Astrocyte of the cerebellum (primary cell): ENCODE results near the gene USH1G.

Source experiments
- DNase-seq: peaks from one replicate; pipeline ENCODE4 v3.0.0-alpha.2; 2011; ENCODE audit warnings: low read depth
- H3K4me3 ChIP-seq: 2 replicates; pipeline ENCODE4 v1.5.1; 2011; ENCODE audit warnings: mild to moderate bottlenecking, low read depth, low read length, moderate library complexity
- CTCF ChIP-seq: IDR thresholded peaks from 2 replicates; pipeline ENCODE4 v1.5.1; 2012; ENCODE audit warnings: low read length, low read depth, moderate library complexity, mild to moderate bottlenecking; ENCODE audit errors: missing control alignments
- in situ Hi-C: cut with HindIII; loops from 2 replicates; pipeline ENCODE4 v1.10.0; 2017; ENCODE audit warnings: low sequenced_read_pairs

Gene USH1G

GRCh38 chr17:74928786-74929185, 5.7 kb upstream of the USH1G start:
- no peak for DNase-seq
- TF ChIP-seq CTCF: no peak
- in situ Hi-C loops: no loop called here
- H3K4me3 ChIP-seq: no peak overlapping the region

GRCh38 chr17:74925242-74925641, 2.2 kb upstream of the USH1G start:
- no peak overlapping the region for H3K4me3 ChIP-seq
- no peak for DNase-seq
- in situ Hi-C loops: no loop called here
- no peak for TF ChIP-seq CTCF

DNA sequence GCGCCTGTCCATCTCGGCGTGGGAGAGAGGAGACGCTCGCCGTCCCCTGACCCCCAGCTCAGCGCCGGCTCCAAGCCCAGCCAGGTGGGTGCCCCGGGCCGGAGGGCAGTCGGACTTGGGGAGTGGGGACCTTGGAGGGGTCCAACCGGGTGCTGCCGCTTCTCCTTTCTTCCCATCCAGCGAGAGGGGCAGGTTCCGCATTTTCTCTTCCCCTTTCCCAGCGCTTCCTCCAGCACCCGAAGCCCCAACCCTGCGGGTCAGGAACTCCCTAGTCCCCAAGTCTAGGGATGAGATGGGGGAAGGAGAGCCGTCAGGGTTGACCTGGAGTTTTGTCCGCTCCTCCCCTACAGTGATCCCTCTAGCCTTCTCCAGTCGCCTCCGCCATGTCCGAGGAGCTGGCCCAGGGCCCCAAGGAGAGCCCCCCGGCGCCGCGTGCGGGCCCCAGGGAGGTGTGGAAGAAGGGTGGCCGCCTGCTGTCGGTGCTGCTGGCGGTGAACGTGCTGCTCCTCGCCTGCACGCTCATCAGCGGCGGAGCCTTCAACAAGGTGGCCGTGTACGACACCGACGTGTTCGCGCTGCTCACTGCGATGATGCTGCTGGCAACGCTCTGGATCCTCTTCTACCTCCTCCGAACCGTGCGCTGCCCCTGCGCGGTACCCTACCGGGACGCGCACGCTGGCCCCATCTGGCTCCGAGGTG, 1.3 kb upstream of the USH1G start, which contains the start of gene OTOP2:
TSS of gene OTOP2 (plus strand) at position 24 of the 699 bp plus-strand sequence. CDS start at position 384, 360 bp downstream.
- no peak for TF ChIP-seq CTCF
- in situ Hi-C loops: no loop called here
- no peak within 1 kb of the TSS for H3K4me3 ChIP-seq
- DNase-seq: no peak

DNA sequence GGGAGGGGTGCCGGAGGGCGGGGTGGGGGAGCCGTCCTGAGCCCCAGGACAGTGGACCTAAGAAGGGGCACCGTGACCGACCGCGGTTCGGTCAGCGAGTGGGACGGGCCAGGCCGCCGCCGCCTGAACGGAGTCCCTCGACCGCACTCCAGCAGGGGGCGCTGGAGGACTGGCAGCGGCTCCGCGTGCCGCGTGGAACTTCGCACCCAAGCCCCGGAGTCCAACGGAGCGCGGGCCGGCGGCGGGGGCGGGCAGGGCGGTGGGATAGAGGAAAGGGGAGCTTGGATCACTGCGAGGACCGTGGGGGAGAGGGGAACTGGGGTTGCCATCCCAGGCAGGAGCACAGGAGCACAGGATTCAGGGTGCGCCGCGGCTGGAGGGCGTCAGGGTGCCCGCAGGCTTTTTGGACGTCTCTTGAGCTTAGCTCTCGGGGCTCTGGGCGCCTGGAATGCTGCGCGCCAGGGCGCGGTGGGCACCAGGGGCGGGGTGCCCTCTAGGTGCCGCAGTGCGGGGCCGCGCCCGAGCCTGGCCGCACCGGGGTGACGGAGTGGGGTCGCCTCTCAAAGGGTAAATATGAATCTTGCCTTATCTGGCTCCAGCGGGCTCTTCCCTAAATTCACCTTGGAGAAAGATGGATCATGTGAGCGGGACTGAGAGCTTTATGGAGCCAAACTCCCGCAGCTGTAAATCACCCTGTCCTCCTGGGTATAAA, 639 bp upstream of the USH1G start:
- peak; percentile 45 for TF ChIP-seq CTCF
- in situ Hi-C loops: no loop called here
- H3K4me3 ChIP-seq: no peak overlapping the region
- no peak for DNase-seq

DNA sequence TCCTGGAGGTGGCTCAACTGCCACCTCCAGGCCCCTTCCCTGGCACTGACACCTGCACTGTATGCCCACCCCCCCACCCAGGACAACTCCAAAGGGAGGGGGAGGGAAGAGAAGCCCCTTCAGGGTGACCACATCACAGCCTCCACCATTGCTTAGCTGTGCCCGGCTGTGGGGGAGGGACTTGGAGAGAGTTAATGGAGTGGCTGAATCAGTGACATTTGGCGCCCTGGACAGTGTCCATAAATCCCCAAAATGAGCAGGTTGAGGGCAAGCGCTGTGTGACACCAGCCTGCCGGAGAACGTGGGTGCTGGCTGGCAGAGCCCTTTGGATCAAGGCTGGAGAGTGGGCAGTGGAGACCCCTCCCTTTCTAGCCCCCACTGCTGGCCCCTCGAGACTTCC, 883 bp downstream of the USH1G start:
- TF ChIP-seq CTCF: no peak
- no peak overlapping the region for H3K4me3 ChIP-seq
- no peak for DNase-seq
- in situ Hi-C loops: no loop called here

DNA sequence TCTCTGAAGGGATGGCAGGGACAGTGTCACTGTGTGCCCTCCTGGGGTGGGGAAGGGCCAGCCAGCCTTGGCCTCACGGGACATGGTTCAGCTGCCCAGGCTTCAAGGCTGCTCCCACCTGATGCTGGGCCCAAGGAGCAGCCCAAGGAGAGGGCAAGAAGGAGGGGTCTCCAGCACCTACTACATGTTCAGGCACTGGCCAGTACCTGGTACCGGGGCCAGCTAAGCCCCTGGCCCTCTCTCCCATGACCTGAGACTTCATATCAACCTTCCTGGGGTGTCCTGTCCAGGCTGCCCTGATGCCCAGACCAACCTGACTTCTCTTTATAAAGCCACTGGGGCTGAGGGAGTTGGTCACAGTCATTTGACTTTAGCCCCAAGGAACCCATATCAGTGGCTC, 1.3 kb downstream of the USH1G start:
- no peak for DNase-seq
- no peak for TF ChIP-seq CTCF
- H3K4me3 ChIP-seq: no peak overlapping the region
- in situ Hi-C loops: no loop called here
